ENCODE measurements around the gene DLX2. TPM values are rescaled to one million over a fixed set of nuclear protein-coding genes. Genes with fewer than 3 reads are reported as not detected.

Gene DLX2
- total RNA-seq, 1 experiment from 2014 or later, result 0.64 TPM

DNA sequence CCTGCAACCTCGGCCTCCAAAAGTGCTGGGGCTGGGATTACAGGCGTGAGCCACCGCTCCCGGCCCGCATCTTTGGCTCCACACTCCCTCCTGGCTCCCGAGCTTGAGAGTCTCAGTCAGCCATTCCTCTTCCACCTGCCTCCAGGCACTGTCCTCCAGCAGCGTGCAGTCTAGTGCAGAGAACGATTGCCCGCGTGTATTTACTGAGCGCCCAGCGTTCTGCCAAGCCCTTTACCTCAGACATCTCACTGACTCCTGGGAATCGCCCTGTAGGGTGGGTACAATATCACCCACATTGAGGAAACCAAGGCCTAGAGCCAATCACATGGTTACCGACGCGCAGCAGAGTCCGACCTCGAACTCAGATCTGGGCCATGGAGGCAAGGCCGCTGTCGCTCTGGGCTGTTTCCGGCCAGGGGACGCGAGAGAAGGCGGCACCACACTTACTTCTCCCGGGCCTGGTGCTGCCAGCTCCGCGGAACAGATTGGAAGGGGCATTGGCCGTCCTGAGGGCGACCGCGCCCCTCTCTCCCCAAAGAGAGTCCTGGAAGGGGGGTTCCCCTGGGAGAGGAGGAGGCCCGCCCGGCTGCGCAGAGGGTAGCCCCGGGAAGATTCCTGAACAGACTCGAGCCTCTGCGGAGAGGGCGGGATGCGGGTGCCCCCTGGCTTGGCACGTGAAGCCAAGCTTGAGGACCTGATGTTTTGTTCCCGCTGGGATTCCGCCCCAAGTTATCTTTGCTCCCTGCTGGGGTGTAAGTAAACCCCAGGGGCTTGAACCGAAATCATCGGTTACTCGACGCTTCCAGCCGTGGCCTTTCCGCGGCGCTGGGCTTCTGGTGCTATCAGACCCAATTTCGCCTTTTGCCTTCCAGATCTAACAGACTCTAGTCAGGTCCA, 5.2 kb upstream of the DLX2 start:
- DNase-seq (ENCODE audit: low spot score), result no peak

GRCh38 chr2:172106108-172106961, 3.6 kb upstream of the DLX2 start:
- no peak for DNase-seq (ENCODE audit: low spot score)

DNA sequence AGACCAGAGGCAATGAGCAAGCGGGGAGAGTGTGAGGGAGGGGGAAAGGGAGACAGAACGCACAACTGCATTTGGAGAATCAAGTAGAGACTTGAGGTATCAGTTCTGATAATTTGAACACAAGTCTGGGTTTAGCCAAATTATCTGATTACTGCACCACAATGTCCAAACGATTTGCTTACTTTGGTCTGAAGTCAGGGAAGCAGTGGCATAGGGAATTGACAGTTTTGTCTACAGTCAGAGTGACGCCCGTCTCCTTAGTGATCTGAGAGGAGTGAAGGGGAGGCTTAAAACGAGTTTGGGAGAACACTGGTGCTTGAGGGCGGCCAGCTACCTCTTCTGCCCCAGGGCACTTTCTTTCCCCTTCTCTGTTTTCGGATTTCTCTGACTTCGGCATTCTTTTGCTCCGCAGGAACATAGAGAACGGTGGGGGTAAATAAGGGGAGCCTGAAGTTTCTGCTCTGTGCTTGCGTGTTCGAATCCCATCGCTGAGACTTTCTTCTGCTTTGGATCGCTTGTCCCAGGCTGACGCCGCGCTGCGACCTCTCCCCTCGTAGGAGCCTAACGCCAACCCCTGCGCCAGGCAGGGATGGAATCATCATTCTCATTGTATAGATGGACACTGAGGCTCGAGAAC, 2.9 kb upstream of the DLX2 start:
- DNase-seq (ENCODE audit: low spot score), result no peak

GRCh38 chr2:172103471-172104272, 972 bp upstream of the DLX2 start:
- DNase-seq (ENCODE audit: low spot score), result peak; percentile 82

- DNase-seq (ENCODE audit: low spot score), result no peak
These were observed 794 bp downstream of the DLX2 start for GRCh38 chr2:172101821-172102390.

GRCh38 chr2:172100935-172101820, 1.5 kb downstream of the DLX2 start:
- DNase-seq (ENCODE audit: low spot score), result no peak

GRCh38 chr2:172100080-172100934, 2.4 kb downstream of the DLX2 start:
- DNase-seq (ENCODE audit: low spot score), result no peak

DNA sequence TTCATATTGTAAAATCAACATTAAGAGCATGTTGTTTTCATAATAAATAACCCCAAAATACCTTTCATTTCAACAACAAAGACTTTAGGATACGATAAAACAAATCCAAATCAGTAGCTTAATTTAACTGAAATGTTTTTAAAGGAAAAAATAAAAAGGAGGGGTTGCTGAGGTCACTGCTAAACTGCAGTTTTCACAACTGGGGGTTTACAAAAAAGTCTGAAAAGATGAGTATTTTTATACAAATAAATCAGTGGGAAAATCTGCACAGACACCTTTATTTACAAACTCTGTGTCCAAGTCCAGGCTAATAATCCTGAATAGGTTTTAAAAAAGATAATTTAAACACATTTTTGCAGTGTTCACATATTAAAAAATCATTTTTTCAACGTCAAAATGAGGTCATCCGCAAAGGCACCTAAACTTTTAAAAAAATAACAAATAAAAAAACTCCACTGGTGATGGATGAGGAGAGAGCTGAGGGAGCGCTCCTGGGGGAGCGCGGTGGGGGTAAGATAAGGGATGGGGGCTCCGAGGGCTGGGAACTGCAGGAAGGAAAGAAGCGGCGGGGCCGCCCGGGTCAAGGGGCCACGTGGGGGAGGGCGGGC, 3.1 kb downstream of the DLX2 start:
- DNase-seq (ENCODE audit: low spot score), result no peak

DNA sequence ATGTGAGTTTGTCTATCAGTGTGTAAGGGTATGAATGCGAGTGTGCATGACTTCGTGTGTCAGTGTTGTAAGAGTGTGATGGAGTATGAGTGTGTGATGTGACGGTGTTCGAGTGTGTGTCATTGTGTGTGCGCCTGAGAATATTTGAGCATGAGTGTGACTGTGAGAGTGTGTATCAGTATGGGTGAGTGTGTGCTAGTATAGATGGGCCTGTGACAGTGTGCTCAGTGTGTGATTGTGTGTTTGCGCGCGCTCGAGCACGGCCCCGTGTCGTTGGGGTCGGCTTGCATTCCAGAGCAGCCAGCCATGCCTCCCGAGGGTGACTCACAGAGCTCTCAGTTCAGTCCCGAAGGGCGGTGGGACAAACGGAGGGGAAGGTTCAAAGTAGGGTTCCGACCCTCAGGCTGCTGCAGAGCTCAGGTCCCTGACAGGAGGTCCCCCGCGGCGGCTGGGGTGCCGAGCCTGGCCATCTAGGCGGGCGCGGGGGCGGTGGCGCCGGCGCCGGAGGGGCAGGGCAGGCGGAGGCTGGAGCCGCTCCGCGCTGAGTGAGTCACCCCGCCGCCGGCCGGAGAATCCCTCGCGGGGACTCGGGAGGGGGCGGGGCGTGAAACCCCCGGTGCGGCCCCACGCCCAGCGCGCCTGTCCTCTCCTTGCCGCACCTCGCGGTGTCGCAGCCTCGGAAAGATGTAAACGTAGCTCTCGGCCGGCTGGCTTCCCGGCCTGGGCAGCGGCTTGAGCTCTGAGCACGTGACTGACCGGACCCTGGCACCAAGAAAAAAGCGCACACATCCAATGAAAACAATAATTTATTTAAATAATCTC, 3.8 kb downstream of the DLX2 start:
- peak; percentile 73 for DNase-seq (ENCODE audit: low spot score)

GRCh38 chr2:172098287-172098649, 4.4 kb downstream of the DLX2 start:
- DNase-seq (ENCODE audit: low spot score), result peak; percentile 30

GRCh38 chr2:172097557-172098131, 5.1 kb downstream of the DLX2 start:
- DNase-seq (ENCODE audit: low spot score), result peak; percentile 53

DNA sequence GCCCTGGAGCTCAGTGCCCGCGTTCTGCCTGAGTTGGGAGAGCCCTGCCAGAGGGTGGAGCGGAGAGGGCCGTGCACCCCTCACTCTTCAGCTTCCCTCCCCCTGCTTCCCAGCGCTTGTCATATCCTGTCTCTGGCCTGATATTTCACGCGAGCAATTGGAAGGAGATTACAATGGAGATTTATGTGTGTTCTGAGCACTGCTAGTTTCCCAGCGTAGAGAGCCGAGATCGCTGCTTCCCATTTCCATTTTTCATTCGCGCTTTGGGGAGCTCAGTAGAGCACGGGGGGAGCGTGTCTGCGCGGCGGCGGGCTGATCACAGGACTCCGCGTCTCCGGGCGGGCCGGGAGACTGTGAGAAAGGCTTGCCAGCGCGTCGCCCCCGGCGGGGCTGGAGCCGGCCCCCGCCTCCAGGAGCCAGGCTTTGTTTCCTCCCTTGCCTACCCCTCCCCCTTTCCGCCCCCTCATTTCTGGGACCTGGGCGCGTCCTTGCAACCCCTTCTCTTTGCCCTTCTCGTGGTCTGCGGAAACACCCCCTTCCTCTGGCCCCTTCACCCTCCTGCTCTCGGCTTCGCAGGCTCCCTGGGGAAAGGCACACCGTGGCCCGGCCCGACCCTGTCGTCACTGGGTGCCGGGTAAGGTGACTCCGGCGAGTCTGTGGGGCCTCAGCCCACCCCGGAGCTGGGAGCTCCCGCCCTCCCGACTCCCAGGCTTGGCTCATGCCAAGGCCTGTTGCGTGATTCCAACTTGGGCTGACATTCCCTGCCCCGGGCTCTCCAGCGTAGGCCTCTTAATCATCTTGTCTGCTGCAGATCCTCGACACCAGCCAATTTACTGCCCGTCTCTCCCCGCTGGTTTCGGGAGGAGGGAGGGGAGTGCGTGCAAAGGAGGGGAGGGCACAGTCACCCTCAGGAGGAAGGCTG, 5.8 kb downstream of the DLX2 start:
- DNase-seq (ENCODE audit: low spot score), result peak; percentile 65

DNA sequence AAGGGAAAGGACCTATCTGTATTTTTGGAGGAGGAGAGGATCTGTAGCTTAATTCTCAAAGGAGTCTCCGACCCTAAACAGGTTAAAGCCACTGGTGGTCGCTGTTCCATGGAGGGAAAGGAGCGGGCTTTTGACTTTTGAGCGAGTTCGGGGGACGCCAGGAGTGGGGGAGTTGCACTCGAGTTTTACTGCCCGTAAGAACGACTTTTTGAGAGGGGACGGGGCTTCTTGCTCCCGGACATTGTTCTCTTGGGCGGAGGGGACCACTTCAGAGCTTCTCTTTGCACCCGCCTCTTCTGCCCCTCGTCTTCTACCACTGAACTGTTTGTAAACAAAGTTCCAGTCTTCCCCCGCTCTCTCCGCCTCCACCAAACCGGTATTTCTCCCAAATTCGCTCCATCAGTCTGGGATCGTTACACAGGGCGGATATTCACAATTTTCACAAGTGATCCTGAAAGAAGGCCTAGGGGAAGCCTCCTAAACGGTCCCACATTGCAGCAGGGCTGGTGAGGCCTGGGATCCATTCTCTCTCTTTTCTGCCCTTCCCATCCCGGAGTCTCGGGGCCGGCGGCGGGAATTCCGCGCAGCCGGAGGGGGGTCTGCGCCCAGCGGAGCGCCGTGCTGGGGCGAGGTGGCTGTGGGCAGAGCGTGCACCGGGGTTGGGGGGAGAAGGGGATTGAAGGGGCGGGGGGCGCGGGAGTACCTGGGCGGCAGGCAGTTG, 6.6 kb downstream of the DLX2 start:
- DNase-seq (ENCODE audit: low spot score), result peak; percentile 4

DNA sequence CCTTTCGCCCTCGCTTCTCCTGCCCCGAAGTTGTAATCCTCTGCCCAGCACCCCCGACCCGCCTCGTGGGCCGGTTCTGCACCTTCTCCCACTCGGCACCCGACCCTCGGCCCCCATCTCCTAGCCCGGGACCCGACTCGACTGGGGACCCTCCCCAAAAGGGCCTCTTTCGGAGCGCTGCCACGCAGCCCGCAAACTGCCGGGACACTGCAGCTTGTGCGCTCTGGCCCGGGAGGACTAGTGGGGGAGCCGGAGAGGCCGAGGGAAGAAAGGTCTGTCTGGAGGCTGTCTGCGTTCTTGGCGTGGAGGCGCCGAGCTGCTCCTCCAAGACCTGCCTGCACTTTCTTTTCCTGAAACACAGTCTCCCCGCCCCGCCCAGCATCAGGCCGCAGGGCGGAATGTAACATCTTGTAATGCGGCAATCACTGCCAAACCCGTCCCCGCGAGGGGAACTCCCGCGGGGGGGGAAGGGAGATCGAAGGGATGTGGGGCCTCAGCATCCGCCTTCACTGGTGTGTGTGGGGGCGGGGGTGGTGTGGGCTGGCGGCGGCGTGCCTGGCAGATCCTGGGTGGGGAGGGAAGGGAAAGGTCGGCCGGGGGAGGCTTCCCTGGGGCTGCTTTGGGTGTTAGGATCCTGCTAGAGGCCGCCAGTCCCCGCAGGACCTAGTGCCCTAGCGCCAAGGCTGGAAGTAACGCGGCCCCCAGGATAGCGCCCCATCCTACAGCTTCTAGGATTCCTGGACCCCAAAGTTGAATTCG, 7.4 kb downstream of the DLX2 start:
- DNase-seq (ENCODE audit: low spot score), result peak; percentile 85
